HG02610 (cell line): Measurements from ENCODE around the gene GRID1.

Experiments used
- ATAC-seq: cut with Tn5 transposase; IDR thresholded peaks from one replicate; pipeline ENCODE4 v1.9.1; 2021; ENCODE audit warnings: mild to moderate bottlenecking, moderate library complexity; ENCODE audit not compliant: unreplicated experiment

The GRID1 gene

GRCh38 chr10:86355571-86356038 is 11.0 kb downstream of the GRID1 start:
- ATAC-seq, result no peak

DNA sequence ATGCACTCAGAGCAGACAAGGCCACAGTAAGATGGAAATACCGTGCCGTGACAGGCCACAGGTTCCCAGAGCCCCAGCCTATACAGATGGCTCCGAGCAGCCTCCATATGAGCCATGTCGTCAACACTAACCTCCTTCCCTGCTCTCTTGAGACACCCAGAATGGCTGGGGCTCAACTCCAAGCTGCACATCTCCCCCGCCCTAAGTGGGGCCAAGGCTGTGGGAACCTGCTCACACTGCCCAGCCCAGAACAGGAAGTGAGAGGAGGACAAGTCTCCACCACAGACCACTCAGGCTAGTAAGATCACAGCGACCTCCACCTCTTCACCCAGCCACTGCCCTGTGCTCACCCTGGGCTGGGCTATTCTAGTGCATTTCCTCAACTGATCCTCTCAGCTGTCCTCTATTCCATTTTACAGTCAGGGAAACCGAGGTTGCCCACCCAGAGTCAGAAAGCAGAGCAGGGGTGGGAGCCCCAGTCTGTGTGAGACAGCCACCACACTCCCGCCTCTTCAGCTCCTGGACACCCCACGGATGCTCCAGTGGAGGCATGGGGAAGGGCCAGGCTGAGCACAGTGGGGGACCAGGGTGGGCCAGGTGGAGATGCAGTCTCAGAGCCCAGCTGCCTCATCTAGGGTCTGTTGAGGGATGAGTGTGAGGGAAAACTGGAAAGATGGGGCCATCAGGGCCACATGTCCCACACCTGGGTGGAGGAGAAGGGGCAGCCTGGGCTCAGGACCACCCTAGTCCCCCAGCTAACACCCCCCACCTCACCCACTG is 11.6 kb downstream of the GRID1 start:
- ATAC-seq, result no peak

GRCh38 chr10:86353506-86354485 is 12.8 kb downstream of the GRID1 start:
- ATAC-seq, result no peak

GRCh38 chr10:86350897-86351296 is 15.7 kb downstream of the GRID1 start:
- no peak for ATAC-seq

DNA sequence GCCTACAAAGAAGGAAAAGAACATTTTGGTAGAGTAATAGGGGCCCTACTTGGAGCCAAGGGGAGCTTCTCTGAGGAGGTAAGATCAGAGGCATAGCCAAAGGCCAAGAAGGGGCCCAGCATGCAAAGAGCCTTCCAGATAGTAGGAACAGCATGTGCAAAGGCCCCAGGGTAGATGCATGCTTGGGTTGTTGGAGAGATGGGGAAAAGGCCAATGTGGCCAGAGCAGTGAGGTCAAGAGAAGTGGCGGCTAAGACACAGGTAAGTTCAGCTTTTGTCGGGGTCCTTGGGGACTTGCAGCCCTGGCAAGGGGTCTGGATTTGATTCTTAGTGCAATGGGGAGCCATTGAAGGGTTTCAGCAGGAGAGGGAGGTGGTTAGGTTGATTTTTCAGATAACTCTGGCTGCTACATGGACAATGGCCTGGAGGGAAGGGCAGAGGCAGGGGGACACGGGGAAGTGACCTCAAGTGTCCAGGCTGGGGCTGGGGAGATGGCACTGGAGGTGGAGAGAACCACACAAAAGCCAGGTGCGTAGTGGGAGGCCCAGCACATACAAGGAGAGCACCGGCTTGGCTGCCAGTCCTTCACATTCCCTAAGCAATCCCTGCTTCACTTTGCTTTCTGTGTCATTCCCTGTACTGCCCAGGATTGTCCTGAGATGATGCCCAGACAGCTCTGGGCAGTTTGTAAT is 16.5 kb downstream of the GRID1 start:
- no peak for ATAC-seq

DNA sequence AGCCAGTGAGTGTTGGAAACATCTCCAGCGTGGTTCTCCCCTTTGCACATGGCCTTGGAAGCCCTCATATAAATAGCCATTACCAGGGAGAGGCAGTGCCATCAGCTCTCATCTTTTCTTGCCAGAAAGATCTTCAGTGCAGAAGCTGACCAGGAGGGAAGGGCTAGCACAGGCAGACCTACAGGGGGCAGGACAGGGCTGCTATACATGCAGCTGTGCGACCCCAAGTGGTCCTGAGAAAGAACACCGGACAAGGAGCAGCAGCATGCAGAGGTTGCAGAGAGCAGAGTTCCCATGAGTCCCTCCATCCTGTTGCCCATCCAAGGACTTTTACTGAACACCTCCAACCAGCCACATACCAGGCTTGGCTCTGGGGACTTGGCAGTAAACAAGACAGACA is 17.1 kb downstream of the GRID1 start:
- no peak for ATAC-seq

DNA sequence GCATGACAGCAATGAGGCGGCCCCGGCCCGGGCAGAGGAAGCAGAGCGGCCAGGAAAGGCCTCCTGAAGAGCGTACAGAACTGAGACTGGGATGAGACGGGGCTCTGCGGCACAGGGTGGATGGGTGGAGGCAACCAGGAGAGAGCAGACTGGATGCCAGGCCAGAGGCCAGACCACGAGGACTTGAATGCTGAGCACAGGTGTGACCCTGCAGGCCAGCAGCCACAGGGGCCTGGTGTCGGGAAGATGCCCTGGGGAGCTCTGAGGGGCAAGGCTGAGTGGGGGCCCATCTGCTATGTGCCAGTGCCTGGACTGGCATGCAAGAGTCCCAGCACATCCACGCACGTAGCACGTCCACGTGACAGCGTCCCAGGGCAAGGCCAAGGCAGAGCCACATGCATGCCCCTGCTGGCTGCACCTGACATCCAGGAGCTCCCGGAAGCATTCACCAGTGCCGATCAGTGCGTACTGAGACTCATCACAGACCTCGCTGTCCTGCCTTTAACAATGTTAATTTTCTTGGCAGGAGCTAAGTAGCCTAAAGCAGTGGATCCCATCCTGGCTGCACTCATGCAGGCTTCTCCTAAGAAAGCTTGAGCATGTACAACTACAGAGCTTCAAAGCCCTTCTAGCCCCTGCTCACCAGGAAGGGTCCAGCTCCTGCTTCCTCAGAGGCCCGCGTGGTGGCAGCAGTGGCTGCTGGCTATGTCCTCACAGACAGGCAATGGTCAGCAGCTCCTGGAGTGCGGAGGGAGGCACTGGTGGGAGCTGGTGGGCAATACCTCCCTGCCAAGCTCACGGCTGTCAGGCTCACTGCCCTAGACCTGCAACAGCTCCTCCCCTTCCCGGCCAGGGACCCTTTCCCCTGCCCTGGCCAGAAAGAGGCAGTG is 18.0 kb downstream of the GRID1 start:
- ATAC-seq, result no peak

- no peak for ATAC-seq
Measured at GRCh38 chr10:86347856-86348255, 18.7 kb downstream of the GRID1 start.

DNA sequence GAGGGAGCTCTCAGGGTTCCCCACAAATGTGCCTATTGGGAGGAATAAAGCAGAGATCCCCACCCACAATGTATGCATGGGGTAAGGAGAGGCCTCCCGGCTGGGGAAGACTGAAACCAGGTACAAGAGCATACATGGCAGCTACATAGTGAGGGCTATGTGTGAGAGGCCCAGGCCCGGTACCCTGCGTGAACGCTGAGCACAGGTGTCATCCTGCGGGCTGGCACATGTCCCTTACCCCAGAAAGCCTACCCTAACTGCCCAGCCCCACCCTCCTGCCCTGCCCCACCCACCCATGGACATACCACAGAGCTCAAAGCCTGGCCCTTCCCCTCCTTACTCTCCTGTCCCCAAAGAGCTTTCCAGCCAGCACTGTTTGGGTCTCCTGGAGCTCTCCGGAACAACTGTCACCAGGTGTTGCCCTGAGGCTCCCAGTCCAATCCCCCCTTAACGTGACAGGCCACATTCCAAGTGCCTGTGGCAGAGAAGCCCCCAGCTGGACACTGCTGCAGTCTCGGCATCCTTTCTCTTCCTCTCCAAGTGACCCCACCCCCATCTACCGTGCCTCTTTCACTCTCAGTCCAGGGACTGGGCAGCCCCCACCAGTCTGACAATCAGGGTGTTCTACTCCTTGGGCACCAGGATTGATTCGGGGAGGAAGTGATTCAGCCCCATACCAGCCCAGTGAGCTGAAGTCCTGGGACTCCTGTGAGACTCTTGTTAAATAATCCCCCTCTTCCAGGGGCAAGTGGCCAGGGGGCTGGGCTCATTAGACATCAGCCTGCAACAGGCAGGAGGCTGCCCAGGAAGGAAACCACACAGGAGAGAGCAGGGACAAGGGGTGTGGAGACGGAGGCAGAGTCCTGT is 19.6 kb downstream of the GRID1 start:
- no peak for ATAC-seq

DNA sequence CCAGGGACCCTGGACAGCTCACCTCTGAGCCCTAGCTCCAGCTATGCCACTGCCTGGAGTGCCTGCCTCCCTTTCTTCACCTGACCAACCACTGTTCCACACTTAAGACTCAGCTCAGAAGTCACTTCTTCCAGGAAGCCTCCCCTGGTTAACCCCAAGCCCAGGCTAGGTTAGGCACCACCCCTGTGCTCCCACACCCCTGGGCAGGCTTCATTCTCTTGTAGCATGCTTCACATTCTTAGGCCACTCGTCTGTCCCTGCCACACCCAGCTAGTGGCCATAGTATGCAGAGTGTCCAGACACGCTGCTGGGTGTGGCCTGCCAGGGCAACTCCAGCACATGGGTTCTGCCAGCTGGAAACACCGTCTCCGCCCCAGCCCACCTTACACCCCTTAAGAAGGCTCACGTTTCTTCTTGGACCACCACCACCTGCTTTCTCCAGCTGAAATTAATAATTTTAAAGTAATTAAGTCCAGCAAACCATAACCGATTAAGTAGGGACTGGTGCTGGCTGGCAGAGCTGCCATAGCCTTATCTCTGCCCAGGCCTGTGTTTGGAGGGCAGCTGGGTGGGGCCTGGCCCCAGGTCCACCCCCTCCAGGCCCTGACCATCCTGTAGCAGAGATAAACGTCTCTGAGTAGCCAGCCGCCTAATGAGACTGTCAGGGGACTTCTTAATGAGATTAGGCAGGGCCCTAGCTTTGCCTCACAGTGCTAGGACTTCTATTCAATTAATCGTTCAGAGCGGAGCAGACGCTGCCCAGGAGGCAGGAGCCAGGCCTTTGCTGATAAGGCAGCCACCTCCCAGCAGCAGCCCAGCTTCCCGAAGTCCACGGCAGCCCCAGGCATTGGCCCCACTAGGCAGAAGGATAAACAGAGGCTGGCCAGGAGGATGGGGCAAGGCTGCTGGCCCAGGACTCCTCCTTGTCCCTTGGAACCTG is 20.5 kb downstream of the GRID1 start:
- ATAC-seq, result no peak

- no peak for ATAC-seq
Measured at GRCh38 chr10:86345296-86345858, 21.2 kb downstream of the GRID1 start.

GRCh38 chr10:86344714-86345161 is 21.9 kb downstream of the GRID1 start:
- no peak for ATAC-seq

DNA sequence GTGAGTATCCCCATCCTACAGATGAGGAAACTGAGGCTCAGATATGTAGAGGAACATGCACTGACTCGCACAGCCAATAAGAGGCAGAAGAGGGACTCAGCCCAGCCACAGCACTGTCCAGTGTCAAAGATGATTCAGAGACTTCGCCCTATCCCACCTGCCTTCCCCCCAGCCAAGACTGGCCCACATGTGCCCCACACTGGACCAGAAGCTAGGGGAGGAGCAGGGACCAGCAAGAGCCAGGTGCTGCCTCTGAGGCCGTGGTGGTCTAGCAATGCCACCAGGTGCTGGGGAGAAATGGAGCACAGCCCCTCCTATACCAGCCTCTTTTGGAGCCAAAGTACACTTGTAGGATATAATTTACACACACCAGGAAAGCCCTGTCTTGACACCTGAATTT is 22.3 kb downstream of the GRID1 start:
- no peak for ATAC-seq

DNA sequence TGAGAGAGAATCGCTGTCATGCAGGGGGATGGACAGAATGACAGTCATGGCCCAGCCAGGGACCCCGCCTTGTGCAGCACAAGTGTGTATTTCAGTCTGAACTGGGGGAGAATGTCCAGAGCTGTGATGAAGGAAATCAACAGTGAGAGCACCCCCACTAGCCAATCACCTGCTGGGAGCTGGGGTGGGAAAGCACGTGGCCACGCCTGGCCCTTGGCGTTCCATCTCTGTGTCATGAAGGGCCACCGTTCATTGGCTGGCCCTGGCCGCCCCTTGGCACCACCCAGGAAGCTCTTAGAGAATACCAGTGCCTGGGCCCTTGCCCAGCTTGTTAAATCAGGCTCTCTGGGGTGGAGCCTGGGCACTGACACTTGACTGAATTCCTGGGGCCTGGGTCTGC is 22.8 kb downstream of the GRID1 start:
- ATAC-seq, result no peak

GRCh38 chr10:86342111-86342863 is 24.3 kb downstream of the GRID1 start:
- no peak for ATAC-seq

- no peak for ATAC-seq
Measured at GRCh38 chr10:86341361-86341811, 25.2 kb downstream of the GRID1 start.

DNA sequence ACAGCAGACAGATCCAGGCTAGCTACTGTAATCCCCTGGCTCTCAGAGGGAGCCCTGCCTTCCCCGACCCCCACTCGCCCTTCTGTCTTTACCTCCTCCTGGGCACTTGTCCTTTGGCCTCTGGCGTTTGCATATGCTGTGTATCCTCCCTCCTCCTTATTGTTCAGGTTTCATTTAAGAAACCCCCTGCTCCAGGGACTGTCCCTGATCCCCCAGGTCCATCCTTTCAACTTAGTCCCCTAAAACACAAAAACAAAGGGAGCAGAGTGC is 25.7 kb downstream of the GRID1 start:
- no peak for ATAC-seq
